ENCODE data around the gene METTL15.

- TF ChIP-seq CTCF (IDR thresholded peaks at IDR 0.05) (no peak), POLR2A (IDR thresholded peaks at IDR 0.05) (no peak)
Observed at GRCh38 chr11:28072321-28072720, 35.9 kb upstream of the METTL15 start.

Measured in heart left ventricle (tissue), 13 donors.